ENCODE measurements around the gene KCNH3.
"Not testable (repeated sequence)": the region's sequence is repeated elsewhere in the genome, so short reads cannot be mapped to it uniquely, and the experiment has no call there.

The KCNH3 gene

GRCh38 chr12:49583366-49584094 lies 44.7 kb downstream of the KCNH3 start:
- in situ Hi-C loops (cut with MboI; ENCODE audit: low sequenced_read_pairs) = no loop called here

- in situ Hi-C loops (cut with MboI; ENCODE audit: low sequenced_read_pairs) = no loop called here
Observed at GRCh38 chr12:49584591-49584990, 45.8 kb downstream of the KCNH3 start.

- in situ Hi-C loops (cut with MboI; ENCODE audit: low sequenced_read_pairs) = no loop called here
Observed at GRCh38 chr12:49585477-49586459, 46.9 kb downstream of the KCNH3 start.

GRCh38 chr12:49587174-49587908 lies 48.5 kb downstream of the KCNH3 start:
- in situ Hi-C loops (cut with MboI; ENCODE audit: low sequenced_read_pairs) = no loop called here

GRCh38 chr12:49588281-49588680 lies 49.5 kb downstream of the KCNH3 start:
- in situ Hi-C loops (cut with MboI; ENCODE audit: low sequenced_read_pairs) = no loop called here

GRCh38 chr12:49588721-49589516 lies 50.1 kb downstream of the KCNH3 start:
- in situ Hi-C loops (cut with MboI; ENCODE audit: low sequenced_read_pairs) = no loop called here

- in situ Hi-C loops (cut with MboI; ENCODE audit: low sequenced_read_pairs) = no loop called here
Observed at GRCh38 chr12:49598527-49598926, 59.7 kb downstream of the KCNH3 start.

GRCh38 chr12:49599961-49600360 lies 61.1 kb downstream of the KCNH3 start:
- in situ Hi-C loops (cut with MboI; ENCODE audit: low sequenced_read_pairs) = no loop called here

GRCh38 chr12:49603721-49604120 lies 64.9 kb downstream of the KCNH3 start:
- in situ Hi-C loops (cut with MboI; ENCODE audit: low sequenced_read_pairs) = no loop called here

- in situ Hi-C loops (cut with MboI; ENCODE audit: low sequenced_read_pairs) = no loop called here
Observed at GRCh38 chr12:49604856-49605255, 66.0 kb downstream of the KCNH3 start.

- in situ Hi-C loops (cut with MboI; ENCODE audit: low sequenced_read_pairs) = not testable (repeated sequence)
Observed at GRCh38 chr12:49605539-49605938, 66.7 kb downstream of the KCNH3 start, which contains the start of gene FAM186B. FAM186B (minus strand) TSS chr12:49605639; CDS start chr12:49605477, 162 bp downstream.
